ENCODE measurements around the gene OAF.

- no peak for TF ChIP-seq FOXM1 (IDR thresholded peaks at IDR 0.05; ENCODE audit: borderline replicate concordance)
- no peak for TF ChIP-seq TARDBP (IDR thresholded peaks at IDR 0.05)
- no peak for TF ChIP-seq ARNT (IDR thresholded peaks at IDR 0.05)
- no peak for TF ChIP-seq ELF4 (IDR thresholded peaks at IDR 0.05)
- TF ChIP-seq FOXA1 (IDR thresholded peaks at IDR 0.05) = no peak
- TF ChIP-seq ZNF384 (IDR thresholded peaks at IDR 0.05) = no peak
- TF ChIP-seq SP1 (IDR thresholded peaks at IDR 0.05) = no peak
- no peak for TF ChIP-seq FOXK2 (IDR thresholded peaks at IDR 0.05)
These were observed 38.5 kb upstream of the OAF start for GRCh38 chr11:120172054-120172911.
